IMR-90 (cell line): ENCODE data around the gene ZNF318. TPM values are rescaled to one million over a fixed set of nuclear protein-coding genes. Genes with fewer than 3 reads are reported as not detected.

ENCODE experiments used
- ATAC-seq: fragments of 200-7000 bp; cut with Tn5 transposase; 2 replicates; pipeline ENCODE4 v1.9.1; 2020; ENCODE audit warnings: low read depth, mild to moderate bottlenecking, moderate library complexity
- BruUV-seq: library from RNA; stranded (reverse); fragments of 400-500 nt; replicated peaks from 2 replicates; lab custom pipeline; 2021; lab: Mats Ljungman, UMichigan
- CTCF ChIA-PET: fragments of 300-600 bp; formaldehyde crosslinking; extraction: SDS; loops from one replicate; lab custom pipeline; 2021; ENCODE audit warnings: antibody characterized with exemption; lab: Yijun Ruan, JAX
- POLR2A ChIA-PET: fragments of 300-600 bp; sonication (Branson Sonifier 250); formaldehyde crosslinking; loops from one replicate; lab custom pipeline; 2022; ENCODE audit warnings: antibody characterized with exemption; ENCODE audit not compliant: unreplicated experiment; lab: Charles Lee
- DNase-seq: peaks from one replicate; pipeline ENCODE4 v3.0.0; 2013
- H2AFZ ChIP-seq: replicated peaks from 2 replicates; pipeline ENCODE3; 2013; ENCODE audit warnings: low read length, mild to moderate bottlenecking; ENCODE audit not compliant: poor library complexity
- H2AK5ac ChIP-seq: 2 replicates; pipeline ENCODE4 v1.6.1; 2013; ENCODE audit warnings: low read depth, low read length, inconsistent platforms
- H2AK9ac ChIP-seq: replicated peaks from 2 replicates; pipeline ENCODE3; 2013; ENCODE audit warnings: mild to moderate bottlenecking, low read depth, low read length, moderate library complexity; ENCODE audit not compliant: poor library complexity
- H2BK120ac ChIP-seq: 2 replicates; pipeline ENCODE4 v1.6.1; 2013; ENCODE audit warnings: low read depth, low read length, inconsistent platforms
- H2BK15ac ChIP-seq: 3 replicates; pipeline ENCODE4 v1.6.1; 2013; ENCODE audit warnings: low read depth, low read length, inconsistent platforms
- H2BK20ac ChIP-seq: 2 replicates; pipeline ENCODE4 v1.6.1; 2013; ENCODE audit warnings: low read depth, mild to moderate bottlenecking, inconsistent platforms, low read length, moderate library complexity
- H2BK5ac ChIP-seq: 2 replicates; pipeline ENCODE4 v1.6.1; 2013; ENCODE audit warnings: mild to moderate bottlenecking, low read depth, low read length, inconsistent platforms; ENCODE audit not compliant: poor library complexity, severe bottlenecking
- H3K14ac ChIP-seq: replicated peaks from 2 replicates; pipeline ENCODE4 v1.6.1; 2013; ENCODE audit warnings: low read depth, low read length, inconsistent platforms
- H3K18ac ChIP-seq: 2 replicates; pipeline ENCODE4 v1.6.1; 2013; ENCODE audit warnings: low read depth, low read length, control low read depth
- H3K23ac ChIP-seq: 2 replicates; pipeline ENCODE4 v1.6.1; 2013; ENCODE audit warnings: low read depth, low read length, inconsistent platforms
- H3K27ac ChIP-seq: 2 replicates; pipeline ENCODE4 v1.5.1; 2013; ENCODE audit warnings: mild to moderate bottlenecking, control low read depth, low read length; ENCODE audit not compliant: insufficient read depth
- H3K27me3 ChIP-seq: 2 replicates; pipeline ENCODE4 v1.6.1; 2013; ENCODE audit warnings: low read length; ENCODE audit not compliant: control insufficient read depth, insufficient read depth
- H3K36me3 ChIP-seq: 2 replicates; pipeline ENCODE4 v1.6.1; 2013; ENCODE audit warnings: low read length, mixed read lengths; ENCODE audit not compliant: control insufficient read depth, insufficient read depth
- H3K4ac ChIP-seq: 2 replicates; pipeline ENCODE4 v1.6.1; 2013; ENCODE audit warnings: low read depth, low read length, inconsistent platforms
- H3K4me1 ChIP-seq: 2 replicates; pipeline ENCODE4 v1.6.1; 2013; ENCODE audit warnings: low read length, mixed read lengths; ENCODE audit not compliant: control insufficient read depth, insufficient read depth
- H3K4me2 ChIP-seq: 2 replicates; pipeline ENCODE4 v1.6.1; 2013; ENCODE audit warnings: low read depth, mild to moderate bottlenecking, control low read depth, low read length, moderate library complexity
- H3K4me3 ChIP-seq: 2 replicates; pipeline ENCODE4 v1.5.1; 2013; ENCODE audit warnings: low read depth, mild to moderate bottlenecking, control low read depth, low read length, moderate library complexity; ENCODE audit not compliant: insufficient read depth
- H3K56ac ChIP-seq: 2 replicates; pipeline ENCODE4 v1.6.1; 2013; ENCODE audit warnings: low read length, inconsistent platforms; ENCODE audit not compliant: insufficient read depth; ENCODE audit errors: extremely low read depth
- H3K79me1 ChIP-seq, 2 experiments: 2 replicates each; pipeline ENCODE4 v1.6.1; 2013; ENCODE audit warnings: low read length in 2 of 2, inconsistent platforms in 1 of 2, low read depth in 1 of 2
- H3K9ac ChIP-seq: 2 replicates; pipeline ENCODE4 v1.6.1; 2013; ENCODE audit warnings: low read depth, low read length, control low read depth
- H3K9me1 ChIP-seq: 2 replicates; pipeline ENCODE4 v1.6.1; 2013; ENCODE audit warnings: low read length, inconsistent platforms; ENCODE audit not compliant: insufficient read depth
- H3K9me3 ChIP-seq: 2 replicates; pipeline ENCODE4 v1.6.1; 2013; ENCODE audit warnings: low read length; ENCODE audit not compliant: control insufficient read depth, insufficient read depth
- H4K20me1 ChIP-seq: 2 replicates; pipeline ENCODE4 v1.6.1; 2013; ENCODE audit warnings: low read length, inconsistent platforms; ENCODE audit not compliant: insufficient read depth
- H4K5ac ChIP-seq: 2 replicates; pipeline ENCODE4 v1.6.1; 2013; ENCODE audit warnings: mild to moderate bottlenecking, low read depth, low read length, control low read depth
- H4K8ac ChIP-seq, 2 experiments: 2 replicates each; pipeline ENCODE4 v1.6.1; 2013; ENCODE audit warnings: low read depth in 2 of 2, low read length in 2 of 2, control low read depth in 1 of 2, inconsistent platforms in 1 of 2
- H4K91ac ChIP-seq: 2 replicates; pipeline ENCODE4 v1.6.1; 2013; ENCODE audit warnings: low read depth, low read length, inconsistent platforms; ENCODE audit not compliant: insufficient read depth
- BHLHE40 ChIP-seq: fragments of 150-350 bp; IDR thresholded peaks from 2 replicates; pipeline ENCODE4 v1.6.1; 2016; ENCODE audit warnings: mild to moderate bottlenecking, low read depth, low read length
- CHD1 ChIP-seq: IDR thresholded peaks from 2 replicates; pipeline ENCODE4 v1.6.1; 2012; ENCODE audit warnings: low read depth, low read length, improper control_type of control experiment
- MAZ ChIP-seq: IDR thresholded peaks from 2 replicates; pipeline ENCODE4 v1.6.1; 2012; ENCODE audit warnings: low read depth, mild to moderate bottlenecking, low read length, improper control_type of control experiment, moderate library complexity, borderline replicate concordance
- POLR2A ChIP-seq: IDR thresholded peaks from 2 replicates; pipeline ENCODE4 v1.6.1; 2012; ENCODE audit warnings: mild to moderate bottlenecking, low read depth, low read length
- RCOR1 ChIP-seq: IDR thresholded peaks from 2 replicates; pipeline ENCODE4 v1.6.1; 2012; ENCODE audit warnings: mild to moderate bottlenecking, low read length, improper control_type of control experiment; ENCODE audit not compliant: insufficient replicate concordance
- RFX5 ChIP-seq: IDR thresholded peaks from 2 replicates; pipeline ENCODE4 v1.8.0; 2012; ENCODE audit warnings: low read depth, mild to moderate bottlenecking, low read length, moderate library complexity
- SMC3 ChIP-seq: fragments of 150-350 bp; IDR thresholded peaks from 2 replicates; pipeline ENCODE4 v1.6.1; 2016; ENCODE audit warnings: low read depth, mild to moderate bottlenecking, antibody characterized with exemption, low read length, moderate library complexity
- WGBS, 2 experiments: methylation state at CpG; one replicate each; pipeline versions ENCODE4 v1.1.5 to v1.1.7; 2013; ENCODE audit warnings: missing lambda C conversion rate in 2 of 2; ENCODE audit not compliant: insufficient read length in 1 of 2; ENCODE audit errors: extremely low coverage in 2 of 2; 5-methylcytosine and 5-hydroxymethylcytosine counted together
- dilution Hi-C: fragments of 300-500 bp; cut with HindIII; formaldehyde crosslinking; loops from one replicate; pipeline ENCODE4 v1.14.3; 2018; ENCODE audit warnings: low sequenced_read_pairs; ENCODE audit not compliant: unreplicated experiment
- in situ Hi-C: fragments of 300-500 bp; cut with MboI; formaldehyde crosslinking; loops from 3 replicates; pipeline ENCODE4 v1.14.3; 2019; ENCODE audit warnings: low sequenced_read_pairs, inconsistent platforms, mixed read lengths
- intact Hi-C: fragments of 100-400 bp; cut with micrococcal nuclease; formaldehyde crosslinking; loops from 2 replicates; pipeline ENCODE4 v1.10.0; 2022
- polyA plus RNA-seq, 3 experiments: library from polyadenylated mRNA; depleted of rRNA; stranded (reverse); fragments of >200 nt; gene quantifications; 2 replicates each; pipeline ENCODE4 v1.2.3, GENCODE V29; 2012; ENCODE audit warnings: low replicate concordance in 1 of 3
- total RNA-seq: library from RNA; depleted of rRNA; stranded (reverse); fragments of >200 nt; gene quantifications from 2 replicates; pipeline ENCODE4 v1.2.3, GENCODE V29; 2012
- TF ChIP-seq, protein P1 (sequence below): fragments of 150-350 bp; IDR thresholded peaks from 2 replicates; pipeline ENCODE4 v1.6.1; 2016; ENCODE audit warnings: low read depth, mild to moderate bottlenecking, low read length, moderate library complexity, borderline replicate concordance

The ZNF318 gene
- total and polyA plus RNA-seq, 2 of the 4 experiments (the other 2 are of a cell fraction) = 5.7 to 6.6 TPM

DNA sequence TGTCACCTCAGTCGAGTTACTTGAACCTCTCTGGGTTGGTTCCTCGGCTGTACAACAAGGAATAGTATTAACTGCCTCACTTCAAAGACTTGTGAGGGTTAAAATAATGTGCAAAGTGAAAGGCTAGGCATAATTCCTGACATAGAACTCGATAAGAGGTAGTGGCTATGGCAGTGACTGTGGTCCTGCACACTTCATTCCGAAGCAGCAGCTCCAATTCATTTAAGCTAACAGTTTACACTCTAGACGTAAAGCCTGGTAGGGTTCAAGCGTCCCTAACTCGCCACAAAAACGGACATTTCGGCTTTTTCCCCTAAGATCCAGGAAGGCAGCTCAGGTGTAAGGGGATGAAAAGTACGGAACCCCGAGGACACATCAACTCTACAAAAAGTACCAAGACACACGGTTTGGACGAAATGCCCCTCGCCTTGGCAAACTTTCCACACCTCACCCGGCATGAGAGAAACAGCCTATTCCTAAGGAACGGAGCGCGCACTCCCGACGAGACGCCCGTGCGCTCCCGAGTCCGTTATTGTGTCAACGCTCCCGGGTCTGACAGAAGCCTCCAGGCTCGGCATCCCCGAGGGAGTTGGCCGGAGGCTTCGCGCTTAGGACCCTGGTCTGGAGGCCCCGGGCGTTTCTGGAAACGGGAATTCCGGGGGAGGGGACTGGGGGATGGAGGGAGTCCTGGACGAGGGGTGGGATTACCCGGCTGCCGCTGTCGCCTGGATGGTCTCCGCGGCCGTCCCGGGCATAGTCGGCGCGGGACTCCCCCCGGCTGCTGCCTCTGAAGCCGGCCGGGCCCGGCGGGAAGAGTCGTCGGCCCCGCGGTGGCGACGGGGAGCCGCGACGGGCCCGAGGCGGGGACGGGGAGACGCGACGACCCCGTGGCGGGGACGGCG, 937 bp downstream of the ZNF318 start:
- peak overlapping the region in 1 of 2 experiments; percentile 20; a peak in 1 of 4 replicates for H4K8ac ChIP-seq
- H3K56ac ChIP-seq = peak overlapping the region; percentile 11
- H3K23ac ChIP-seq = peak overlapping the region; percentile 70
- H4K20me1 ChIP-seq = peaks cover 6% of the 10 kb centered on the region; the same call in 1 of the 2 replicates
- 0 out of 2 replicates have a peak overlapping the region, but pooled peaks have one; percentile 26 for H3K4ac ChIP-seq
- H3K79me1 ChIP-seq = peaks cover 25 to 35% of the 10 kb centered on the region in 2 experiments
- no peaks in the 10 kb centered on the region for H3K27me3 ChIP-seq
- ChIA-PET CTCF (interaction anchor here (1.5 kb wide), 1 partner anchor 13 kb away, joined by 8 read pairs; no protein-coding TSS in a partner anchor), POLR2A (no interaction called here)
- intact Hi-C loops (loop anchor here (2.0 to 5.0 kb wide), 2 partner anchors 58 to 129 kb away; partner anchors contain the start of gene ABCC10), in situ Hi-C loops (no loop called here), dilution Hi-C loops (no loop called here)
- no peak overlapping the region for H3K18ac ChIP-seq
- no peak overlapping the region for H2BK15ac ChIP-seq
- no peak overlapping the region for H2BK20ac ChIP-seq
- no peaks in the 10 kb centered on the region for H3K9me3 ChIP-seq
- H3K9ac ChIP-seq = peak overlapping the region; percentile 77
- peak overlapping the region; percentile 14; the same call in 1 of the 2 replicates for H2AK5ac ChIP-seq
- peak overlapping the region; percentile 39 for H3K14ac ChIP-seq
- peak overlapping the region; percentile 55 for H2BK5ac ChIP-seq
- peak overlapping the region; percentile 91 for H3K4me2 ChIP-seq
- H3K4me1 ChIP-seq = peaks cover 3% of the 10 kb centered on the region; the same call in 1 of the 2 replicates
- no peak overlapping the region for H4K5ac ChIP-seq
- H3K9me1 ChIP-seq = peaks cover 5% of the 10 kb centered on the region; the same call in 1 of the 2 replicates
- H3K27ac ChIP-seq = peak overlapping the region; percentile 52
- TF ChIP-seq CHD1 = no peak
- no peak for TF ChIP-seq MAZ
- TF ChIP-seq RFX5 = no peak
- TF ChIP-seq, protein P1, sequence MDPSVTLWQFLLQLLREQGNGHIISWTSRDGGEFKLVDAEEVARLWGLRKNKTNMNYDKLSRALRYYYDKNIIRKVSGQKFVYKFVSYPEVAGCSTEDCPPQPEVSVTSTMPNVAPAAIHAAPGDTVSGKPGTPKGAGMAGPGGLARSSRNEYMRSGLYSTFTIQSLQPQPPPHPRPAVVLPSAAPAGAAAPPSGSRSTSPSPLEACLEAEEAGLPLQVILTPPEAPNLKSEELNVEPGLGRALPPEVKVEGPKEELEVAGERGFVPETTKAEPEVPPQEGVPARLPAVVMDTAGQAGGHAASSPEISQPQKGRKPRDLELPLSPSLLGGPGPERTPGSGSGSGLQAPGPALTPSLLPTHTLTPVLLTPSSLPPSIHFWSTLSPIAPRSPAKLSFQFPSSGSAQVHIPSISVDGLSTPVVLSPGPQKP = no peak
- TF ChIP-seq SMC3 = no peak
- TF ChIP-seq BHLHE40 = no peak
- no peak for TF ChIP-seq POLR2A
- TF ChIP-seq RCOR1 = peak; percentile 12
- no peak overlapping the region for H2BK120ac ChIP-seq
- peaks cover 10% of the 10 kb centered on the region for H3K36me3 ChIP-seq
- WGBS, 2 experiments = 0% methylated on average over 31 of the region's 71 CpGs; no CpG with 5 or more reads in 1 of the 2 experiments
- peak overlapping the region; percentile 84 for H2AFZ ChIP-seq
- no TSS peak for BruUV-seq
- H4K91ac ChIP-seq = no peak overlapping the region
- peak overlapping the region; percentile 78 for H2AK9ac ChIP-seq
- H3K4me3 ChIP-seq = peak overlapping the region; percentile 69
- DNase-seq (peak; percentile 37), ATAC-seq (peak; percentile 22)
